ENCODE results near the gene OOEP. TPM values are rescaled to one million over a fixed set of nuclear protein-coding genes. Genes with fewer than 3 reads are reported as not detected.

The OOEP gene
- total RNA-seq, 1 experiment from 2014 or later, result 1.1 TPM

DNA sequence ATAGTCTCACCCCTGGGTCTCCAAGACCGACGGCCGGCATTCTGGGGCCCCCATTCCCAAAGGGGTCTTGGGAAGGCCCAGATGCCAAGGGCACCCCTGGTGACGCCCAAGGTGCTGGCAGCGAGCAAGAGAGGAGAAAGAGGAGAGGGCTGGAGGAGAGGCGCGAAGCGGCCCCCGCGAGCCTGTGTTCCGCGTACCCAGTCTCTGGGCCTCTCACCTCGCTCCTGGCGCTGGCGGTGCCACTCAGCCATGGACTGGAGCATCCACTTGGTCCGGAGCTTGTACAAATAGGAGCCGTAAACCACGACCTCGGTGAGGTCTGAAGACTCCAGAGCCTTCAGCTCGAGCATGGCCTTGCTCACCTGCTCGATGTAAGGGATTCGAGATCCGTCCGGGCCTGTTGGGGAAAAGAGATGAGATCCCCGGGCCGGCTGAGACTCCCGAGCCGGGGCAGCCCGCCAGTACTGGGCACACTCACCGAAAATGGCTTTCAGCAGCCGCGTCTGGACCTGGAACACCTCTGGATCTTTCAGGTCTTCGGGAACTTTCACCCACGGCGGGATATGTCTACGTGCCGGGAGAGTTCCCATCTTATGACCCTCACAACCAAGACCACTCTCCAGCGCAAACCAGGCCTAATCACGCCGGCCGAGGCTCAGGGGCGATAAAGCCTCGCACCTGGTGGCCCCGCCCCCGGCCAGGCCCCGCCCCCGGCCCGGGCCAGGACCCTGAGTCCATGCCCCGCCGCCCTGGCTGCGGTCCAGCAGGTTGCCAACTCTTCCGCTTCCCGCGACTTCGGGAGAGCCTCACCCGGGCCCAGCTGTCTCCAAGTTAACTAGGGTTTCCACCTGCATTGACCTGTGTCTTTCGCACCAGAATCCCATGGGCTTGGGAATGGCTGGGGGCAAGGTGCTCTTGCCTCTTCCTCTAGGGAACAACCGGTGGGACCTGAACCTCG lies 15.8 kb downstream of the OOEP start, which contains the start of gene DPPA5:
Gene DPPA5 (minus strand): TSS at position 641 of the 958 bp plus-strand sequence. CDS start 51 bp downstream, at position 590.
- DNase-seq (ENCODE audit: low spot score), result peak; percentile 37
- ATAC-seq, result peak; percentile 23
- peaks cover 12% of the 10 kb centered on the region for H3K27me3 Mint-ChIP-seq (ENCODE audit: low read depth)
- peaks cover 40% of the 10 kb centered on the region for H3K4me1 Mint-ChIP-seq
- ChIA-PET POLR2A (no interaction called here), CTCF (interaction anchor here (0.8 to 1.0 kb wide), 2 partner anchors 8 to 27 kb away, joined by 3 read pairs; no protein-coding TSS in a partner anchor)
- no peak for TF ChIP-seq ZNF425 (CRISPR knock-in tag; conservative IDR thresholded peaks at IDR 0.05)
- no peak for TF ChIP-seq ZNF396 (CRISPR knock-in tag; IDR thresholded peaks at IDR 0.05; ENCODE audit: borderline replicate concordance)
- TF ChIP-seq, protein P1, sequence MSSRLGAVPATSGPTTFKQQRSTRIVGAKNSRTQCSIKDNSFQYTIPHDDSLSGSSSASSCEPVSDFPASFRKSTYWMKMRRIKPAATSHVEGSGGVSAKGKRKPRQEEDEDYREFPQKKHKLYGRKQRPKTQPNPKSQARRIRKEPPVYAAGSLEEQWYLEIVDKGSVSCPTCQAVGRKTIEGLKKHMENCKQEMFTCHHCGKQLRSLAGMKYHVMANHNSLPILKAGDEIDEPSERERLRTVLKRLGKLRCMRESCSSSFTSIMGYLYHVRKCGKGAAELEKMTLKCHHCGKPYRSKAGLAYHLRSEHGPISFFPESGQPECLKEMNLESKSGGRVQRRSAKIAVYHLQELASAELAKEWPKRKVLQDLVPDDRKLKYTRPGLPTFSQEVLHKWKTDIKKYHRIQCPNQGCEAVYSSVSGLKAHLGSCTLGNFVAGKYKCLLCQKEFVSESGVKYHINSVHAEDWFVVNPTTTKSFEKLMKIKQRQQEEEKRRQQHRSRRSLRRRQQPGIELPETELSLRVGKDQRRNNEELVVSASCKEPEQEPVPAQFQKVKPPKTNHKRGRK (CRISPR knock-in tag; IDR thresholded peaks at IDR 0.05; ENCODE audit: borderline replicate concordance), result no peak
- no peak for TF ChIP-seq FOXP1 (CRISPR knock-in tag; IDR thresholded peaks at IDR 0.05; ENCODE audit: borderline replicate concordance)
- TF ChIP-seq, protein P2, sequence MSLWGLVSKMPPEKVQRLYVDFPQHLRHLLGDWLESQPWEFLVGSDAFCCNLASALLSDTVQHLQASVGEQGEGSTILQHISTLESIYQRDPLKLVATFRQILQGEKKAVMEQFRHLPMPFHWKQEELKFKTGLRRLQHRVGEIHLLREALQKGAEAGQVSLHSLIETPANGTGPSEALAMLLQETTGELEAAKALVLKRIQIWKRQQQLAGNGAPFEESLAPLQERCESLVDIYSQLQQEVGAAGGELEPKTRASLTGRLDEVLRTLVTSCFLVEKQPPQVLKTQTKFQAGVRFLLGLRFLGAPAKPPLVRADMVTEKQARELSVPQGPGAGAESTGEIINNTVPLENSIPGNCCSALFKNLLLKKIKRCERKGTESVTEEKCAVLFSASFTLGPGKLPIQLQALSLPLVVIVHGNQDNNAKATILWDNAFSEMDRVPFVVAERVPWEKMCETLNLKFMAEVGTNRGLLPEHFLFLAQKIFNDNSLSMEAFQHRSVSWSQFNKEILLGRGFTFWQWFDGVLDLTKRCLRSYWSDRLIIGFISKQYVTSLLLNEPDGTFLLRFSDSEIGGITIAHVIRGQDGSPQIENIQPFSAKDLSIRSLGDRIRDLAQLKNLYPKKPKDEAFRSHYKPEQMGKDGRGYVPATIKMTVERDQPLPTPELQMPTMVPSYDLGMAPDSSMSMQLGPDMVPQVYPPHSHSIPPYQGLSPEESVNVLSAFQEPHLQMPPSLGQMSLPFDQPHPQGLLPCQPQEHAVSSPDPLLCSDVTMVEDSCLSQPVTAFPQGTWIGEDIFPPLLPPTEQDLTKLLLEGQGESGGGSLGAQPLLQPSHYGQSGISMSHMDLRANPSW (CRISPR knock-in tag; conservative IDR thresholded peaks at IDR 0.05; ENCODE audit: low read depth), result no peak
- TF ChIP-seq NR1H2 (CRISPR knock-in tag; IDR thresholded peaks at IDR 0.05), result no peak
- TF ChIP-seq SMAD3 (CRISPR knock-in tag; IDR thresholded peaks at IDR 0.05; ENCODE audit: borderline replicate concordance), result no peak
- TF ChIP-seq, protein P3, sequence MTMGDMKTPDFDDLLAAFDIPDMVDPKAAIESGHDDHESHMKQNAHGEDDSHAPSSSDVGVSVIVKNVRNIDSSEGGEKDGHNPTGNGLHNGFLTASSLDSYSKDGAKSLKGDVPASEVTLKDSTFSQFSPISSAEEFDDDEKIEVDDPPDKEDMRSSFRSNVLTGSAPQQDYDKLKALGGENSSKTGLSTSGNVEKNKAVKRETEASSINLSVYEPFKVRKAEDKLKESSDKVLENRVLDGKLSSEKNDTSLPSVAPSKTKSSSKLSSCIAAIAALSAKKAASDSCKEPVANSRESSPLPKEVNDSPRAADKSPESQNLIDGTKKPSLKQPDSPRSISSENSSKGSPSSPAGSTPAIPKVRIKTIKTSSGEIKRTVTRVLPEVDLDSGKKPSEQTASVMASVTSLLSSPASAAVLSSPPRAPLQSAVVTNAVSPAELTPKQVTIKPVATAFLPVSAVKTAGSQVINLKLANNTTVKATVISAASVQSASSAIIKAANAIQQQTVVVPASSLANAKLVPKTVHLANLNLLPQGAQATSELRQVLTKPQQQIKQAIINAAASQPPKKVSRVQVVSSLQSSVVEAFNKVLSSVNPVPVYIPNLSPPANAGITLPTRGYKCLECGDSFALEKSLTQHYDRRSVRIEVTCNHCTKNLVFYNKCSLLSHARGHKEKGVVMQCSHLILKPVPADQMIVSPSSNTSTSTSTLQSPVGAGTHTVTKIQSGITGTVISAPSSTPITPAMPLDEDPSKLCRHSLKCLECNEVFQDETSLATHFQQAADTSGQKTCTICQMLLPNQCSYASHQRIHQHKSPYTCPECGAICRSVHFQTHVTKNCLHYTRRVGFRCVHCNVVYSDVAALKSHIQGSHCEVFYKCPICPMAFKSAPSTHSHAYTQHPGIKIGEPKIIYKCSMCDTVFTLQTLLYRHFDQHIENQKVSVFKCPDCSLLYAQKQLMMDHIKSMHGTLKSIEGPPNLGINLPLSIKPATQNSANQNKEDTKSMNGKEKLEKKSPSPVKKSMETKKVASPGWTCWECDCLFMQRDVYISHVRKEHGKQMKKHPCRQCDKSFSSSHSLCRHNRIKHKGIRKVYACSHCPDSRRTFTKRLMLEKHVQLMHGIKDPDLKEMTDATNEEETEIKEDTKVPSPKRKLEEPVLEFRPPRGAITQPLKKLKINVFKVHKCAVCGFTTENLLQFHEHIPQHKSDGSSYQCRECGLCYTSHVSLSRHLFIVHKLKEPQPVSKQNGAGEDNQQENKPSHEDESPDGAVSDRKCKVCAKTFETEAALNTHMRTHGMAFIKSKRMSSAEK (CRISPR knock-in tag; IDR thresholded peaks at IDR 0.05; ENCODE audit: borderline replicate concordance), result no peak
- TF ChIP-seq ZNF423 (CRISPR knock-in tag; IDR thresholded peaks at IDR 0.05), result no peak
- TF ChIP-seq CBFB (CRISPR knock-in tag; IDR thresholded peaks at IDR 0.05; ENCODE audit: low read depth), result no peak
- no peak for TF ChIP-seq CREM (CRISPR knock-in tag; IDR thresholded peaks at IDR 0.05)
- no peak for TF ChIP-seq RELA (CRISPR knock-in tag; IDR thresholded peaks at IDR 0.05; ENCODE audit: borderline replicate concordance)
- TF ChIP-seq CTCF (IDR thresholded peaks at IDR 0.05), result no peak
- no peak for TF ChIP-seq TEAD4 (CRISPR knock-in tag; IDR thresholded peaks at IDR 0.05)
- no peak for TF ChIP-seq SP1 (CRISPR knock-in tag; conservative IDR thresholded peaks at IDR 0.05)
- TF ChIP-seq USF2 (CRISPR knock-in tag; IDR thresholded peaks at IDR 0.05), result no peak
- TF ChIP-seq, protein P4, sequence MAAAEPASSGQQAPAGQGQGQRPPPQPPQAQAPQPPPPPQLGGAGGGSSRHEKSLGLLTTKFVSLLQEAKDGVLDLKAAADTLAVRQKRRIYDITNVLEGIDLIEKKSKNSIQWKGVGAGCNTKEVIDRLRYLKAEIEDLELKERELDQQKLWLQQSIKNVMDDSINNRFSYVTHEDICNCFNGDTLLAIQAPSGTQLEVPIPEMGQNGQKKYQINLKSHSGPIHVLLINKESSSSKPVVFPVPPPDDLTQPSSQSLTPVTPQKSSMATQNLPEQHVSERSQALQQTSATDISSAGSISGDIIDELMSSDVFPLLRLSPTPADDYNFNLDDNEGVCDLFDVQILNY (CRISPR knock-in tag; IDR thresholded peaks at IDR 0.05), result no peak
- no peak within 1 kb of the TSS for H3K27ac Mint-ChIP-seq
- peaks cover 2% of the 10 kb centered on the region; the same call in 1 of the 2 replicates for H3K36me3 Mint-ChIP-seq
- no peak within 1 kb of the TSS for H3K4me3 Mint-ChIP-seq
- no peaks in the 10 kb centered on the region for H3K9me3 Mint-ChIP-seq

All from WTC11 (cell line).